ENCODE measurements around the gene MACROH2A2. TPM values are rescaled to one million over a fixed set of nuclear protein-coding genes. Genes with fewer than 3 reads are reported as not detected.
"Not testable (repeated sequence)": the region's sequence is repeated elsewhere in the genome, so short reads cannot be mapped to it uniquely, and the experiment has no call there.

MACROH2A2 gene
- total RNA-seq, 4 donors from 2014 or later: 9.9 to 21.3 (median 15.9) TPM

- no peak overlapping the region for H3K27ac ChIP-seq
Observed at GRCh38 chr10:70121281-70121949, 68.8 kb downstream of the MACROH2A2 start.

GRCh38 chr10:70122742-70123141, 70.1 kb downstream of the MACROH2A2 start:
- H3K4me1 ChIP-seq: peaks cover 16% of the 10 kb centered on the region
- DNase-seq (ENCODE audit: low spot score in 2 of 2): no peak
- TF ChIP-seq POLR2A (IDR thresholded peaks at IDR 0.05): no peak
- TF ChIP-seq POLR2AphosphoS5 (IDR thresholded peaks at IDR 0.05): no peak
- WGBS: 86% methylated on average over 5 of the region's 5 CpGs
- no peak overlapping the region for H3K4me3 ChIP-seq
- H3K27ac ChIP-seq: no peak overlapping the region
- no peaks in the 10 kb centered on the region for H3K27me3 ChIP-seq
- peaks cover 29% of the 10 kb centered on the region for H3K36me3 ChIP-seq
- no peaks in the 10 kb centered on the region for H3K9me3 ChIP-seq

More at GRCh38 chr10:70121281-70121949, 68.8 kb downstream of the MACROH2A2 start:
- DNase-seq (ENCODE audit: low spot score in 2 of 2): no peak
- H3K27me3 ChIP-seq: no peaks in the 10 kb centered on the region
- peaks cover 16% of the 10 kb centered on the region for H3K4me1 ChIP-seq
- no peak overlapping the region for H3K4me3 ChIP-seq
- peaks cover 32% of the 10 kb centered on the region for H3K36me3 ChIP-seq
- 86% methylated on average over 11 of the region's 11 CpGs for WGBS
- TF ChIP-seq POLR2A (IDR thresholded peaks at IDR 0.05): no peak
- TF ChIP-seq EP300 (IDR thresholded peaks at IDR 0.05): no peak
- TF ChIP-seq, protein P1, sequence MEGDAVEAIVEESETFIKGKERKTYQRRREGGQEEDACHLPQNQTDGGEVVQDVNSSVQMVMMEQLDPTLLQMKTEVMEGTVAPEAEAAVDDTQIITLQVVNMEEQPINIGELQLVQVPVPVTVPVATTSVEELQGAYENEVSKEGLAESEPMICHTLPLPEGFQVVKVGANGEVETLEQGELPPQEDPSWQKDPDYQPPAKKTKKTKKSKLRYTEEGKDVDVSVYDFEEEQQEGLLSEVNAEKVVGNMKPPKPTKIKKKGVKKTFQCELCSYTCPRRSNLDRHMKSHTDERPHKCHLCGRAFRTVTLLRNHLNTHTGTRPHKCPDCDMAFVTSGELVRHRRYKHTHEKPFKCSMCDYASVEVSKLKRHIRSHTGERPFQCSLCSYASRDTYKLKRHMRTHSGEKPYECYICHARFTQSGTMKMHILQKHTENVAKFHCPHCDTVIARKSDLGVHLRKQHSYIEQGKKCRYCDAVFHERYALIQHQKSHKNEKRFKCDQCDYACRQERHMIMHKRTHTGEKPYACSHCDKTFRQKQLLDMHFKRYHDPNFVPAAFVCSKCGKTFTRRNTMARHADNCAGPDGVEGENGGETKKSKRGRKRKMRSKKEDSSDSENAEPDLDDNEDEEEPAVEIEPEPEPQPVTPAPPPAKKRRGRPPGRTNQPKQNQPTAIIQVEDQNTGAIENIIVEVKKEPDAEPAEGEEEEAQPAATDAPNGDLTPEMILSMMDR (IDR thresholded peaks at IDR 0.05): no peak
- TF ChIP-seq POLR2AphosphoS5 (IDR thresholded peaks at IDR 0.05): no peak
- H3K9me3 ChIP-seq: no peaks in the 10 kb centered on the region

- not testable (repeated sequence) for H3K4me3 ChIP-seq; DNase-seq (ENCODE audit: low spot score in 2 of 2); H3K27ac ChIP-seq; H3K9me3 ChIP-seq; H3K27me3 ChIP-seq
- peaks cover 28% of the 10 kb centered on the region for H3K36me3 ChIP-seq
- H3K4me1 ChIP-seq: peaks cover 16% of the 10 kb centered on the region
- WGBS: 97% methylated on average over 9 of the region's 9 CpGs
Observed at GRCh38 chr10:70123166-70123565, 70.5 kb downstream of the MACROH2A2 start.

DNA sequence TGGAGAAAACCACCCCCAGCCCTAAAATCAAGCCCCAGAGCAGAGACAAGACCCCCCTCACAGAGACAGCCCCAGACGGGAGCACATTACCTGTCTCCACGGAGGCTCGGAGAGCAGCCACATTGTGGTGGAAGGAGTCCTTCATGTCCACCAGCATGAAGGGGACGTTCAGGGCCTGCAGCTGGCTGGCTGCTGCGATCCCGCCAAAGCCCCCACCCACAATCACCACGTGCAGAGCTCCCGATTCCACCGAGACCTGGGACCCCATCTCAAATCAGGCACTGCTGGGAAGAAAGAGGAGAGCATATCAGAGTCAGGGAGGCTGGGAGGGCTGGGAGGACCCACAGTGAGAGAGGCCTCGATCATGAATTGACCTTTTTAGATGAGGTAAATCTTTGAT, 71.2 kb downstream of the MACROH2A2 start:
- Histone ChIP-seq H3K27ac (no peak overlapping the region), H3K4me1 (peaks cover 16% of the 10 kb centered on the region), H3K27me3 (no peaks in the 10 kb centered on the region), H3K9me3 (no peaks in the 10 kb centered on the region), H3K4me3 (no peak overlapping the region), H3K36me3 (peaks cover 28% of the 10 kb centered on the region)
- TF ChIP-seq EP300 (IDR thresholded peaks at IDR 0.05) (no peak), POLR2A (IDR thresholded peaks at IDR 0.05) (no peak), POLR2AphosphoS5 (IDR thresholded peaks at IDR 0.05) (no peak)
- TF ChIP-seq, protein P1 (IDR thresholded peaks at IDR 0.05): no peak
- DNase-seq (ENCODE audit: low spot score in 2 of 2): no peak
- WGBS: 90% methylated on average over 10 of the region's 10 CpGs

- Histone ChIP-seq H3K4me1 (peaks cover 15% of the 10 kb centered on the region), H3K36me3 (peaks cover 28% of the 10 kb centered on the region), H3K4me3 (no peak overlapping the region), H3K27me3 (no peaks in the 10 kb centered on the region), H3K9me3 (no peaks in the 10 kb centered on the region), H3K27ac (no peak overlapping the region)
- TF ChIP-seq EP300 (IDR thresholded peaks at IDR 0.05) (no peak), POLR2AphosphoS5 (IDR thresholded peaks at IDR 0.05) (no peak), POLR2A (IDR thresholded peaks at IDR 0.05) (no peak)
- TF ChIP-seq, protein P1 (IDR thresholded peaks at IDR 0.05): no peak
- DNase-seq (ENCODE audit: low spot score in 2 of 2): no peak
- WGBS: 94% methylated on average over 1 of the region's 1 CpG
Observed at GRCh38 chr10:70124415-70124814, 71.8 kb downstream of the MACROH2A2 start.

- H3K9me3 ChIP-seq: no peaks in the 10 kb centered on the region
- TF ChIP-seq POLR2AphosphoS5 (IDR thresholded peaks at IDR 0.05) (no peak), EP300 (IDR thresholded peaks at IDR 0.05) (no peak), POLR2A (IDR thresholded peaks at IDR 0.05) (no peak)
- TF ChIP-seq, protein P1 (IDR thresholded peaks at IDR 0.05): no peak
- DNase-seq (ENCODE audit: low spot score in 2 of 2): no peak
- H3K4me3 ChIP-seq: no peak overlapping the region
- peaks cover 10% of the 10 kb centered on the region for H3K4me1 ChIP-seq
- no peak overlapping the region for H3K27ac ChIP-seq
- peaks cover 24% of the 10 kb centered on the region for H3K36me3 ChIP-seq
- no peaks in the 10 kb centered on the region for H3K27me3 ChIP-seq
- 100% methylated on average over 3 of the region's 3 CpGs for WGBS
Observed at GRCh38 chr10:70124918-70125317, 72.3 kb downstream of the MACROH2A2 start.
